22Rv1 (cell line): ENCODE measurements around the gene NOTCH1.

ENCODE experiments used
- ZFX ChIP-seq: fragments of 450-650 bp; IDR thresholded peaks from 2 replicates; pipeline ENCODE4 v1.6.1; 2017; ENCODE audit warnings: antibody characterized with exemption, borderline replicate concordance
- TF ChIP-seq, protein P1 (sequence below): fragments of 450-650 bp; IDR thresholded peaks from 2 replicates; pipeline ENCODE4 v1.5.1; 2017; ENCODE audit warnings: mild to moderate bottlenecking

DNA sequence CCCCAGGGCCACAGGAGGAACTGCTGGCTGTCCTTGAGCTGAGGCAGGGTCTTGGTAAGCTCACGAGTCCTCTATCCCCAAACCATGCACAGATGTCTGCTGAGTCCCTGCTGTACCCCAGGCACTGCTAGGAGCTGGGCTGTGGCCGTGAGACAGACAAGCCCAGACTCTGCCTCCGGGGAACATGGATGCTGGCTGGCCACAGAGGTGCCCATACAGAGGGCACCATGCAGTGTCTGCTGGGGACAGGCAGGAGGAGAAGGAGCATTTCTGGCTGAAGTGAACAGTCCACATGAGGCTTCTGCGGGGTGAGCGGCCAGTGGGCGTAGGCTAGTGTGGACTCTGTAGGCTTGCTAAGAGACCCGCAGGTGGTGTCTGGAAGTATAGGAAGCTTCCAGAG, 58.2 kb downstream of the NOTCH1 start:
- TF ChIP-seq, protein P1, sequence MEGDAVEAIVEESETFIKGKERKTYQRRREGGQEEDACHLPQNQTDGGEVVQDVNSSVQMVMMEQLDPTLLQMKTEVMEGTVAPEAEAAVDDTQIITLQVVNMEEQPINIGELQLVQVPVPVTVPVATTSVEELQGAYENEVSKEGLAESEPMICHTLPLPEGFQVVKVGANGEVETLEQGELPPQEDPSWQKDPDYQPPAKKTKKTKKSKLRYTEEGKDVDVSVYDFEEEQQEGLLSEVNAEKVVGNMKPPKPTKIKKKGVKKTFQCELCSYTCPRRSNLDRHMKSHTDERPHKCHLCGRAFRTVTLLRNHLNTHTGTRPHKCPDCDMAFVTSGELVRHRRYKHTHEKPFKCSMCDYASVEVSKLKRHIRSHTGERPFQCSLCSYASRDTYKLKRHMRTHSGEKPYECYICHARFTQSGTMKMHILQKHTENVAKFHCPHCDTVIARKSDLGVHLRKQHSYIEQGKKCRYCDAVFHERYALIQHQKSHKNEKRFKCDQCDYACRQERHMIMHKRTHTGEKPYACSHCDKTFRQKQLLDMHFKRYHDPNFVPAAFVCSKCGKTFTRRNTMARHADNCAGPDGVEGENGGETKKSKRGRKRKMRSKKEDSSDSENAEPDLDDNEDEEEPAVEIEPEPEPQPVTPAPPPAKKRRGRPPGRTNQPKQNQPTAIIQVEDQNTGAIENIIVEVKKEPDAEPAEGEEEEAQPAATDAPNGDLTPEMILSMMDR: no peak
- no peak for TF ChIP-seq ZFX
